ENCODE results near the gene PSMD6. TPM values are rescaled to one million over a fixed set of nuclear protein-coding genes. Genes with fewer than 3 reads are reported as not detected.

The PSMD6 gene
- total and polyA plus RNA-seq, 2 donors: 60.9 to 78.8 TPM

GRCh38 chr3:64054488-64054887 is 31.2 kb upstream of the PSMD6 start:
- WGBS: 87% methylated on average over 3 of the region's 3 CpGs
- no peaks in the 10 kb centered on the region for H3K36me3 ChIP-seq (ENCODE audit: insufficient read depth)
- no peak overlapping the region for H3K27ac ChIP-seq (ENCODE audit: low read depth)

GRCh38 chr3:64053581-64053980 is 30.3 kb upstream of the PSMD6 start:
- Histone ChIP-seq H3K36me3 (ENCODE audit: insufficient read depth) (no peaks in the 10 kb centered on the region), H3K4me1 (ENCODE audit: insufficient read depth) (no peaks in the 10 kb centered on the region), H3K27ac (ENCODE audit: low read depth) (no peak overlapping the region), H3K4me3 (ENCODE audit: low read depth, low read length) (no peak overlapping the region)
- no peak for DNase-seq (ENCODE audit: extremely low spot score)
- WGBS: 66% methylated on average over 3 of the region's 3 CpGs

More at GRCh38 chr3:64054488-64054887, 31.2 kb upstream of the PSMD6 start:
- Histone ChIP-seq H3K4me3 (ENCODE audit: low read depth, low read length) (no peak overlapping the region), H3K4me1 (ENCODE audit: insufficient read depth) (no peaks in the 10 kb centered on the region)
- DNase-seq (ENCODE audit: extremely low spot score): no peak

GRCh38 chr3:64053117-64053516 is 29.8 kb upstream of the PSMD6 start:
- no peak overlapping the region for H3K27ac ChIP-seq (ENCODE audit: low read depth)
- no peak overlapping the region for H3K4me3 ChIP-seq (ENCODE audit: low read depth, low read length)
- H3K4me1 ChIP-seq (ENCODE audit: insufficient read depth): no peaks in the 10 kb centered on the region
- H3K36me3 ChIP-seq (ENCODE audit: insufficient read depth): no peaks in the 10 kb centered on the region
- DNase-seq (ENCODE audit: extremely low spot score): no peak

GRCh38 chr3:64049832-64050231 is 26.5 kb upstream of the PSMD6 start:
- Histone ChIP-seq H3K4me1 (ENCODE audit: insufficient read depth) (no peaks in the 10 kb centered on the region), H3K4me3 (ENCODE audit: low read depth, low read length) (no peak overlapping the region), H3K27ac (ENCODE audit: low read depth) (no peak overlapping the region), H3K36me3 (ENCODE audit: insufficient read depth) (no peaks in the 10 kb centered on the region)
- 73% methylated on average over 4 of the region's 4 CpGs for WGBS
- no peak for DNase-seq (ENCODE audit: extremely low spot score)

GRCh38 chr3:64049136-64049535 is 25.8 kb upstream of the PSMD6 start:
- Histone ChIP-seq H3K36me3 (ENCODE audit: insufficient read depth) (no peaks in the 10 kb centered on the region), H3K4me3 (ENCODE audit: low read depth, low read length) (no peak overlapping the region), H3K4me1 (ENCODE audit: insufficient read depth) (no peaks in the 10 kb centered on the region), H3K27ac (ENCODE audit: low read depth) (no peak overlapping the region)
- no peak for DNase-seq (ENCODE audit: extremely low spot score)
- 91% methylated on average over 3 of the region's 3 CpGs for WGBS

- H3K4me3 ChIP-seq (ENCODE audit: low read depth, low read length): no peak overlapping the region
- no peaks in the 10 kb centered on the region for H3K36me3 ChIP-seq (ENCODE audit: insufficient read depth)
- WGBS: 63% methylated on average over 3 of the region's 3 CpGs
- no peak for DNase-seq (ENCODE audit: extremely low spot score)
- no peak overlapping the region for H3K27ac ChIP-seq (ENCODE audit: low read depth)
- H3K4me1 ChIP-seq (ENCODE audit: insufficient read depth): no peaks in the 10 kb centered on the region
Observed at GRCh38 chr3:64048631-64049061, 25.4 kb upstream of the PSMD6 start.

GRCh38 chr3:64047787-64048186 is 24.5 kb upstream of the PSMD6 start:
- no peak for DNase-seq (ENCODE audit: extremely low spot score)
- Histone ChIP-seq H3K27ac (ENCODE audit: low read depth) (no peak overlapping the region), H3K36me3 (ENCODE audit: insufficient read depth) (no peaks in the 10 kb centered on the region), H3K4me1 (ENCODE audit: insufficient read depth) (no peaks in the 10 kb centered on the region), H3K4me3 (ENCODE audit: low read depth, low read length) (no peak overlapping the region)
- WGBS: 78% methylated on average over 7 of the region's 7 CpGs

GRCh38 chr3:64046996-64047594 is 23.8 kb upstream of the PSMD6 start:
- H3K27ac ChIP-seq (ENCODE audit: low read depth): no peak overlapping the region
- H3K4me1 ChIP-seq (ENCODE audit: insufficient read depth): no peaks in the 10 kb centered on the region
- no peaks in the 10 kb centered on the region for H3K36me3 ChIP-seq (ENCODE audit: insufficient read depth)
- DNase-seq (ENCODE audit: extremely low spot score): no peak
- no peak overlapping the region for H3K4me3 ChIP-seq (ENCODE audit: low read depth, low read length)
- 59% methylated on average over 6 of the region's 6 CpGs for WGBS

GRCh38 chr3:64046592-64046991 is 23.3 kb upstream of the PSMD6 start:
- WGBS: 71% methylated on average over 3 of the region's 3 CpGs
- Histone ChIP-seq H3K4me1 (ENCODE audit: insufficient read depth) (no peaks in the 10 kb centered on the region), H3K36me3 (ENCODE audit: insufficient read depth) (no peaks in the 10 kb centered on the region), H3K27ac (ENCODE audit: low read depth) (no peak overlapping the region), H3K4me3 (ENCODE audit: low read depth, low read length) (no peak overlapping the region)
- no peak for DNase-seq (ENCODE audit: extremely low spot score)

GRCh38 chr3:64042952-64043351 is 19.7 kb upstream of the PSMD6 start:
- Histone ChIP-seq H3K4me1 (ENCODE audit: insufficient read depth) (no peaks in the 10 kb centered on the region), H3K36me3 (ENCODE audit: insufficient read depth) (no peaks in the 10 kb centered on the region), H3K27ac (ENCODE audit: low read depth) (no peak overlapping the region), H3K4me3 (ENCODE audit: low read depth, low read length) (no peak overlapping the region)
- DNase-seq (ENCODE audit: extremely low spot score): no peak
- 64% methylated on average over 1 of the region's 1 CpG for WGBS

GRCh38 chr3:64039981-64040733 is 16.9 kb upstream of the PSMD6 start:
- Histone ChIP-seq H3K36me3 (ENCODE audit: insufficient read depth) (no peaks in the 10 kb centered on the region), H3K27ac (ENCODE audit: low read depth) (no peak overlapping the region), H3K4me1 (ENCODE audit: insufficient read depth) (no peaks in the 10 kb centered on the region), H3K4me3 (ENCODE audit: low read depth, low read length) (no peak overlapping the region)
- 66% methylated on average over 5 of the region's 5 CpGs for WGBS
- no peak for DNase-seq (ENCODE audit: extremely low spot score)

GRCh38 chr3:64039332-64039731 is 16.0 kb upstream of the PSMD6 start:
- Histone ChIP-seq H3K27ac (ENCODE audit: low read depth) (no peak overlapping the region), H3K4me3 (ENCODE audit: low read depth, low read length) (no peak overlapping the region), H3K4me1 (ENCODE audit: insufficient read depth) (no peaks in the 10 kb centered on the region), H3K36me3 (ENCODE audit: insufficient read depth) (no peaks in the 10 kb centered on the region)
- WGBS: 76% methylated on average over 4 of the region's 4 CpGs
- no peak for DNase-seq (ENCODE audit: extremely low spot score)

GRCh38 chr3:64038253-64038767 is 15.0 kb upstream of the PSMD6 start:
- no peak overlapping the region for H3K4me3 ChIP-seq (ENCODE audit: low read depth, low read length)

GRCh38 chr3:64037084-64037483 is 13.8 kb upstream of the PSMD6 start:
- no peak for DNase-seq (ENCODE audit: extremely low spot score)
- H3K4me3 ChIP-seq (ENCODE audit: low read depth, low read length): no peak overlapping the region
- no peak overlapping the region for H3K27ac ChIP-seq (ENCODE audit: low read depth)
- H3K36me3 ChIP-seq (ENCODE audit: insufficient read depth): no peaks in the 10 kb centered on the region
- WGBS: 98% methylated on average over 7 of the region's 7 CpGs
- H3K4me1 ChIP-seq (ENCODE audit: insufficient read depth): no peaks in the 10 kb centered on the region

More at GRCh38 chr3:64038253-64038767, 15.0 kb upstream of the PSMD6 start:
- 63% methylated on average over 4 of the region's 4 CpGs for WGBS
- no peak overlapping the region for H3K27ac ChIP-seq (ENCODE audit: low read depth)
- no peaks in the 10 kb centered on the region for H3K4me1 ChIP-seq (ENCODE audit: insufficient read depth)
- DNase-seq (ENCODE audit: extremely low spot score): no peak
- no peaks in the 10 kb centered on the region for H3K36me3 ChIP-seq (ENCODE audit: insufficient read depth)
